ENCODE data around the gene COBLL1. TPM values are rescaled to one million over a fixed set of nuclear protein-coding genes. Genes with fewer than 3 reads are reported as not detected.

The COBLL1 gene
- total and polyA plus RNA-seq, 5 donors from 2014 or later = 0.49 to 1.3 TPM; not detected in 3

DNA sequence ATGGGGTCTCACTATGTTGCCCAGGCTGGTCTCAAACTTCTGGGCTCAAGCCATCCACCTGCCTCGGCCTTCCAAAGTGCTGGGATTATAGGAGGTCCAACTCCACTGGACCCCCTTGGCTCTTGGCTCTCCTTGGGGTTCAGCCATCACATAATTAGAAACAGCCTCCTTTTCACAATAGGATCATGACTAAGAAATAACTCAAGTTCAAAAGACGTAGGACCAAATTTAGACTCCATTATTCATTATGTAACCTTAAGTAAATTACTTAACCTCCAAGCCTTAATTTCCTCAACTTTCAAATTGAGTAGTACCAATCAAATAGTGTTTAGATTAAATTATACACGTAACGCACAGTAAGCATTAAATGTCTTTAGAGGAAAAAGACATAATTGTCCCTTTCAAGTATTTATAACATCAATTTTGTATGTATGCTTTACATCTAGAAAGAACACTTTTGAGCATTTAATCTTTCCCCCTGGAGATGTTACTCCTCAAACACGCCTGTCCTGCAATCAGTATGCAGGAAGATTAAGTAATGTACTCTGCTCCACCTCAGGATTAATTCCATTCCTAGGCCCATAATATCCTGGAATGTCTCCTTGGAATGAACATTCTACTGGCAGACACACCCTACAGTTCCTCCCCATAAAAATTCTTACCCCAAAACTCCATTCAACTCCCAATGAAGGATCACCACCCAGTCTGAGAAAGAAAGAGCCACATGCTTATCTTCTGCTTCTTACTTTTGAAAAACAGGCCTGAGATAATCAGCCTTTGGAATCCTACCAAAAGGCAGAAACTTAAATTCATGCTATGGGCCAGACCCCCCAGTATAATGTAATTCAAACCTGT lies 49.1 kb downstream of the COBLL1 start:
- H3K4me3 Mint-ChIP-seq = no peak overlapping the region
- H3K36me3 ChIP-seq (ENCODE audit: control insufficient read depth, insufficient read depth, low read length) = no peaks in the 10 kb centered on the region
- H3K36me3 Mint-ChIP-seq = no peaks in the 10 kb centered on the region
- no peaks in the 10 kb centered on the region for H3K9me3 ChIP-seq (ENCODE audit: control insufficient read depth in 2 of 2, low read length in 2 of 2)
- H3K27me3 ChIP-seq (ENCODE audit: control insufficient read depth, insufficient read depth, low read length) = no peaks in the 10 kb centered on the region
- no peaks in the 10 kb centered on the region for H3K27me3 Mint-ChIP-seq
- H3K4me3 ChIP-seq (ENCODE audit: low read depth, low read length) = no peak overlapping the region
- H3K27ac Mint-ChIP-seq = no peak overlapping the region
- H3K4me1 ChIP-seq (ENCODE audit: control insufficient read depth, insufficient read depth, low read length, poor library complexity, severe bottlenecking) = no peaks in the 10 kb centered on the region
- H3K4me1 Mint-ChIP-seq = no peaks in the 10 kb centered on the region
- no peak overlapping the region for H3K27ac ChIP-seq (ENCODE audit: insufficient read depth, low read length, poor library complexity, severe bottlenecking)
- DNase-seq (no peak), ATAC-seq (ENCODE audit: low read depth in 2 of 2) (no peak)
- peaks cover 0 to 6% (median 0%) of the 10 kb centered on the region in 7 donors for H3K9me3 Mint-ChIP-seq

DNA sequence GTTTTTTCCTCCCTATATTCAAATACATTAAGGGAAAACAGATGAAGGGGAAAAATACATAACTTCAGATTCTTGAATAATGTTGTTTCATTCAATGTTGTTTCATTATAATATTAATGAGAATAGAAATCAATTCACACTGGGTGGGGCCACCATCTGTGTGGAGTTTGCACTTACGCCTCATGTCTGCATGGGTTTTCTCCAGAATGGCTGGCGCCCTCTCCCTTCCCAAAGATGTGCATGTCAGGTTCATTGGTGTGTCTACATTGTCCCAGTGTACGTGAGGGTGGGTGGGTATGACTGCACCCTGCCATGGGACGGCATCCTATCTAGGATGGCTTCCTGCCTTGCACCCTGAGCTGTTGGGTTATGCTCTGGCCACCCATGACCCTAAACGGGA lies 51.7 kb downstream of the COBLL1 start:
- no peak for ATAC-seq (ENCODE audit: low read depth in 2 of 2)
- Mint-ChIP-seq H3K27ac (no peak overlapping the region), H3K4me3 (no peak overlapping the region), H3K4me1 (no peaks in the 10 kb centered on the region), H3K27me3 (peaks cover 4% of the 10 kb centered on the region), H3K9me3 (peaks cover 0 to 8% (median 0%) of the 10 kb centered on the region in 7 donors), H3K36me3 (no peaks in the 10 kb centered on the region)
- Histone ChIP-seq H3K4me3 (ENCODE audit: low read depth, low read length) (no peak overlapping the region), H3K4me1 (ENCODE audit: control insufficient read depth, insufficient read depth, low read length, poor library complexity, severe bottlenecking) (no peaks in the 10 kb centered on the region), H3K27me3 (ENCODE audit: control insufficient read depth, insufficient read depth, low read length) (no peaks in the 10 kb centered on the region), H3K36me3 (ENCODE audit: control insufficient read depth, insufficient read depth, low read length) (no peaks in the 10 kb centered on the region), H3K9me3 (ENCODE audit: control insufficient read depth in 2 of 2, low read length in 2 of 2) (no peaks in the 10 kb centered on the region), H3K27ac (ENCODE audit: insufficient read depth, low read length, poor library complexity, severe bottlenecking) (no peak overlapping the region)
- no peak for DNase-seq

DNA sequence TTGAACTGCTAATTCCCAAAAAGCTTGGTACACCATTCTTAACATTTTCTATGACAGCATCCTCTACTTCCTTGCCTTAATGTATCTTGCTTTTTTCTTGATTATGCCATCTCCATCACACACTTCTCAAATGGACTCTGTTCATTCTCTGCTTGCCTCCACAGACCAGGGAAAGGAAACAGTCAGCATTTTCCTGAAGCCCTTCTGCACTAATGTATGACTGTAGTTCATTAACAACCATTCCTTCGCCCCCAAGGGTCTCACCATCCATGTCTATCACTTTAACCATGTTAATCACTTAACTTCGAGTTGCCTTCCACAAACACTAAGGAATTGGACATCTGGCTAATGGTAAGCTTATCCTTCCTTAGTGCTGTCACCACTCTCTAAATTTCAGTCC lies 54.8 kb downstream of the COBLL1 start:
- DNase-seq = no peak
- Histone ChIP-seq H3K36me3 (ENCODE audit: control insufficient read depth, insufficient read depth, low read length) (no peaks in the 10 kb centered on the region), H3K27me3 (ENCODE audit: control insufficient read depth, insufficient read depth, low read length) (no peaks in the 10 kb centered on the region), H3K9me3 (ENCODE audit: control insufficient read depth in 2 of 2, low read length in 2 of 2) (no peaks in the 10 kb centered on the region), H3K27ac (ENCODE audit: insufficient read depth, low read length, poor library complexity, severe bottlenecking) (no peak overlapping the region), H3K4me1 (ENCODE audit: control insufficient read depth, insufficient read depth, low read length, poor library complexity, severe bottlenecking) (no peaks in the 10 kb centered on the region), H3K4me3 (ENCODE audit: low read depth, low read length) (no peak overlapping the region)
- H3K27me3 Mint-ChIP-seq = peaks cover 4% of the 10 kb centered on the region
- H3K4me3 Mint-ChIP-seq = no peak overlapping the region
- peaks cover 0 to 8% (median 0%) of the 10 kb centered on the region in 7 donors for H3K9me3 Mint-ChIP-seq
- no peaks in the 10 kb centered on the region for H3K36me3 Mint-ChIP-seq
- ATAC-seq (ENCODE audit: low read depth in 2 of 2) = no peak
- H3K4me1 Mint-ChIP-seq = no peaks in the 10 kb centered on the region
- no peak overlapping the region for H3K27ac Mint-ChIP-seq

DNA sequence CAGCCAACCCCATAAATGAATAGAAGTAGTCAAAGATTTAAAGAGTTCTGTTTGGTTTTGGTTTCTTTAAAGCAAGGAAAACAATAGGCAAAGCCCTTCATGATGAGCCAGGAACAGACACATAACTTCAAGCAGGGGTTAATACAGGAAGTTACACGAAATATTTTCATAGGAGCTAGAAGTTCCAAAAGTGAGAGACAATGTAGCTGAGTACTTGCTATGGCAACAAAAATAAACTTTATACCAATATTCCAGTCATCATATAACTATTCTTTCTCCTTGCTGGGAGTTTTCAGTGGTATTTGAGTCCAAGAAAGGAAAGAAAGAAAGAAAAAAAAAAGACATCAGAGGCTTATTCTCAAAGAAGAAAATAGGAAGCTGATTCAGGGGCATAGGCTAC lies 56.2 kb downstream of the COBLL1 start:
- no peak overlapping the region for H3K4me3 ChIP-seq (ENCODE audit: low read depth, low read length)

DNA sequence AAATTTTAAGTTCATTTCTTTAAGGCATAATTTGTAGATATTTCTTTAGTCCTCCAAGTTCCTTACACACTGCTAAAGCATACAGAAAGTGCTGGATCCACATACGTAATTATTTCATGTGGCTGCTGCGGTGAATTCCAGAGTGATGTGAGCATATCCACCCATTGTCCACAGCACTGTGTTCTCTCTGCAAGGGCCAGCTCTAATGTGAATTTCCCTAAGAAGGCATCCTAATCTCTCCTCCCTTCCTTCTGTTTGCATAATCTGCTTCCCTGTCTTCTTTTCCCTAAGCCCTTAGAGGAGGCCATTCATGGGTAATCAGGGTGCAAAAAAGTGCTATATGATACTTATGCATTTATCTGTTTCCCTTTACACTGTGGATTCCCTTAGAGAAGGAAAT lies 57.2 kb downstream of the COBLL1 start:
- no peak overlapping the region for H3K4me3 Mint-ChIP-seq
- Histone ChIP-seq H3K27me3 (ENCODE audit: control insufficient read depth, insufficient read depth, low read length) (no peaks in the 10 kb centered on the region), H3K9me3 (ENCODE audit: control insufficient read depth in 2 of 2, low read length in 2 of 2) (no peaks in the 10 kb centered on the region), H3K4me1 (ENCODE audit: control insufficient read depth, insufficient read depth, low read length, poor library complexity, severe bottlenecking) (no peaks in the 10 kb centered on the region), H3K36me3 (ENCODE audit: control insufficient read depth, insufficient read depth, low read length) (no peaks in the 10 kb centered on the region), H3K4me3 (ENCODE audit: low read depth, low read length) (no peak overlapping the region), H3K27ac (ENCODE audit: insufficient read depth, low read length, poor library complexity, severe bottlenecking) (no peak overlapping the region)
- no peaks in the 10 kb centered on the region for H3K36me3 Mint-ChIP-seq
- H3K4me1 Mint-ChIP-seq = no peaks in the 10 kb centered on the region
- DNase-seq (no peak), ATAC-seq (ENCODE audit: low read depth in 2 of 2) (no peak)
- H3K27ac Mint-ChIP-seq = no peak overlapping the region
- peaks cover 0 to 8% (median 0%) of the 10 kb centered on the region in 7 donors for H3K9me3 Mint-ChIP-seq
- peaks cover 4% of the 10 kb centered on the region for H3K27me3 Mint-ChIP-seq

More for the DNA sequence above, 56.2 kb downstream of the COBLL1 start:
- Mint-ChIP-seq H3K9me3 (peaks cover 0 to 8% (median 0%) of the 10 kb centered on the region in 7 donors), H3K4me1 (no peaks in the 10 kb centered on the region), H3K36me3 (no peaks in the 10 kb centered on the region), H3K27ac (no peak overlapping the region), H3K4me3 (no peak overlapping the region), H3K27me3 (peaks cover 4% of the 10 kb centered on the region)
- Histone ChIP-seq H3K36me3 (ENCODE audit: control insufficient read depth, insufficient read depth, low read length) (no peaks in the 10 kb centered on the region), H3K9me3 (ENCODE audit: control insufficient read depth in 2 of 2, low read length in 2 of 2) (no peaks in the 10 kb centered on the region), H3K27ac (ENCODE audit: insufficient read depth, low read length, poor library complexity, severe bottlenecking) (no peak overlapping the region), H3K27me3 (ENCODE audit: control insufficient read depth, insufficient read depth, low read length) (no peaks in the 10 kb centered on the region), H3K4me1 (ENCODE audit: control insufficient read depth, insufficient read depth, low read length, poor library complexity, severe bottlenecking) (no peaks in the 10 kb centered on the region)
- DNase-seq (no peak), ATAC-seq (ENCODE audit: low read depth in 2 of 2) (no peak)

DNA sequence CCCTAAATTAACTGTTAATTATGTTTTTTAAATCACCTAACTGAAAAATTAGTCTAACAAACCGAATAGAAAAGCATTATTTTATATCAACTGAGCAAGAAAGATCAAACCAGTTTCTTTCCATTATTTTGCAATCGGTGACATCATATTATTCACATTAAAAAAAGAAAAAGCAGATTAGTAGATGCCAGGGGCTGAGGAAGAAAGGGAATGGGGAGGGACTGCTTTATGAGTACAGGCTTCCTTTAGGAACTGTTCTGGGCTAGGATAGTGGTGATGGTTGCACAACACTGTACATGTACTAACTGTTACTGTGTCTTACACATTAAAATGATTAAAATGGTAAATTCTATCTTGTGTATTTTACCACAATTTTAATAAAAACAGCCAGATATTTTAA lies 59.3 kb downstream of the COBLL1 start:
- no peaks in the 10 kb centered on the region for H3K4me1 Mint-ChIP-seq
- peaks cover 0 to 4% (median 2%) of the 10 kb centered on the region in 7 donors for H3K9me3 Mint-ChIP-seq
- peaks cover 4% of the 10 kb centered on the region for H3K27me3 Mint-ChIP-seq
- H3K4me1 ChIP-seq (ENCODE audit: control insufficient read depth, insufficient read depth, low read length, poor library complexity, severe bottlenecking) = no peaks in the 10 kb centered on the region
- H3K36me3 ChIP-seq (ENCODE audit: control insufficient read depth, insufficient read depth, low read length) = no peaks in the 10 kb centered on the region
- no peaks in the 10 kb centered on the region for H3K36me3 Mint-ChIP-seq
- H3K27me3 ChIP-seq (ENCODE audit: control insufficient read depth, insufficient read depth, low read length) = no peaks in the 10 kb centered on the region
- no peaks in the 10 kb centered on the region for H3K9me3 ChIP-seq (ENCODE audit: control insufficient read depth in 2 of 2, low read length in 2 of 2)
- no peak overlapping the region for H3K4me3 Mint-ChIP-seq
- no peak overlapping the region for H3K27ac ChIP-seq (ENCODE audit: insufficient read depth, low read length, poor library complexity, severe bottlenecking)
- no peak for DNase-seq
- no peak overlapping the region for H3K27ac Mint-ChIP-seq
- no peak for ATAC-seq (ENCODE audit: low read depth in 2 of 2)
- H3K4me3 ChIP-seq (ENCODE audit: low read depth, low read length) = no peak overlapping the region

DNA sequence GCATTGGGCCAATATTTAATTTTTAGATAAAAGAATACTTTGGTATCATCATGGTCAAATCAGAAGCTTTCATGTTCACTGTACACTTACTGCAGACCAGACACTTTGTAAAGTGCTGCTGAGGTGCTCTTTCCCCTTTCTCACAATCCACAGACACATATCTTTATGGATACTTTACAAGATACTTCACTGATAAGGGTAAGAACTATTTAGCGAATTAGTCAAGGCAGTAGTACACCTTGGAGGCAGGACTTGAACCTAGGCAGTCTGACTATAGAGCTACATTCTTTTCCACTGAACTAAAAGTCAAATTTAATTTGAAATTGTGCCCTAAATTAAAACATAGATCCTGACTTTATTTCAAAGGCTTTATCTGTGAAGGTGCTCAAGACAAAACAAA lies 60.2 kb downstream of the COBLL1 start:
- H3K9me3 ChIP-seq (ENCODE audit: control insufficient read depth in 2 of 2, low read length in 2 of 2) = no peaks in the 10 kb centered on the region
- no peaks in the 10 kb centered on the region for H3K36me3 ChIP-seq (ENCODE audit: control insufficient read depth, insufficient read depth, low read length)
- H3K4me3 ChIP-seq (ENCODE audit: low read depth, low read length) = no peak overlapping the region
- no peak for ATAC-seq (ENCODE audit: low read depth in 2 of 2)
- H3K27ac Mint-ChIP-seq = no peak overlapping the region
- H3K4me1 Mint-ChIP-seq = no peaks in the 10 kb centered on the region
- H3K27ac ChIP-seq (ENCODE audit: insufficient read depth, low read length, poor library complexity, severe bottlenecking) = no peak overlapping the region
- H3K27me3 Mint-ChIP-seq = peaks cover 4% of the 10 kb centered on the region
- no peak overlapping the region for H3K4me3 Mint-ChIP-seq
- no peaks in the 10 kb centered on the region for H3K36me3 Mint-ChIP-seq
- DNase-seq = no peak
- no peaks in the 10 kb centered on the region for H3K4me1 ChIP-seq (ENCODE audit: control insufficient read depth, insufficient read depth, low read length, poor library complexity, severe bottlenecking)
- peaks cover 0 to 3% (median 0%) of the 10 kb centered on the region in 7 donors for H3K9me3 Mint-ChIP-seq
- no peaks in the 10 kb centered on the region for H3K27me3 ChIP-seq (ENCODE audit: control insufficient read depth, insufficient read depth, low read length)

DNA sequence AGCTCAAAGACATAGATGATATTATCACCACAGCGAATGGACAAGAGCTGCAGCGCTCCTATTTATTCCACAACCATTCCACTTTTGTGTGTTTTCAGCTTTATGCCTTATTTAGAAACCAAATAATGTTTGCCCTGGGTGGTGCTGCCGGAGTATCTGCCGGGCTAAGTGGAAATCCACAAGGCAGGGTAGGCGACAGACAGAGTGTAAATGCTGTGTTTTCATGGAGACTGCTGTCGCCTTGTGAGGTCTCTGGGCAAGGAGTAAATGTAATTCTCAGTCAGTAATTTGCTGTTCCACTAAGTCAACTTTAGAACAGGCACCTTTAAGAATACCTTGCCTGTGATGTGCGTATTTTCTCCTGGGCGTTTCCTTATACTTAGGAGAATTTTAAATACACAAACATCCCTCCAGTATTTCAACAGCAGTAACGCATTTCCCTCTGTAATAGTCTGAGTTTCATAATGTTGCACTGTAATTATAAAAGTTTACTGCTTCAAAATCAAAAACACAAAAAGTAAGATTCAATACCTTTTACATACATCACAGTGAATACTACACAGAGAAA lies 60.9 kb downstream of the COBLL1 start:
- DNase-seq (no peak), ATAC-seq (ENCODE audit: low read depth in 2 of 2) (no peak)
- H3K4me1 ChIP-seq (ENCODE audit: control insufficient read depth, insufficient read depth, low read length, poor library complexity, severe bottlenecking) = no peaks in the 10 kb centered on the region
- Mint-ChIP-seq H3K27ac (no peak overlapping the region), H3K36me3 (no peaks in the 10 kb centered on the region), H3K9me3 (peaks cover 0 to 3% (median 0%) of the 10 kb centered on the region in 7 donors), H3K4me1 (no peaks in the 10 kb centered on the region), H3K4me3 (no peak overlapping the region), H3K27me3 (peaks cover 5% of the 10 kb centered on the region)
- no peaks in the 10 kb centered on the region for H3K9me3 ChIP-seq (ENCODE audit: control insufficient read depth in 2 of 2, low read length in 2 of 2)
- no peak overlapping the region for H3K4me3 ChIP-seq (ENCODE audit: low read depth, low read length)
- no peak overlapping the region for H3K27ac ChIP-seq (ENCODE audit: insufficient read depth, low read length, poor library complexity, severe bottlenecking)
- H3K36me3 ChIP-seq (ENCODE audit: control insufficient read depth, insufficient read depth, low read length) = no peaks in the 10 kb centered on the region
- no peaks in the 10 kb centered on the region for H3K27me3 ChIP-seq (ENCODE audit: control insufficient read depth, insufficient read depth, low read length)
